ENCODE data around the gene INSRR.

INSRR gene

GRCh38 chr1:156854634-156855033 is 4.3 kb downstream of the INSRR start:
- H3K4me3 ChIP-seq (replicated peaks; ENCODE audit: low read depth, low read length): no peak overlapping the region
- H3K36me3 ChIP-seq (ENCODE audit: control insufficient read depth, insufficient read depth, low read length): no peaks in the 10 kb centered on the region
- no peak for DNase-seq (ENCODE audit: extremely low read depth, insufficient read length)
- H3K27me3 ChIP-seq (replicated peaks; ENCODE audit: control insufficient read depth, insufficient read depth, low read length): no peaks in the 10 kb centered on the region; the same call in 1 of the 2 replicates
- TF ChIP-seq CTCF (IDR thresholded peaks at IDR 0.05; ENCODE audit: insufficient read depth, low read length, poor library complexity, severe bottlenecking): no peak

GRCh38 chr1:156853761-156854160 is 5.2 kb downstream of the INSRR start:
- no peak for TF ChIP-seq CTCF (IDR thresholded peaks at IDR 0.05; ENCODE audit: insufficient read depth, low read length, poor library complexity, severe bottlenecking)
- no peak for DNase-seq (ENCODE audit: extremely low read depth, insufficient read length)
- Histone ChIP-seq H3K36me3 (ENCODE audit: control insufficient read depth, insufficient read depth, low read length) (no peaks in the 10 kb centered on the region), H3K27me3 (replicated peaks; ENCODE audit: control insufficient read depth, insufficient read depth, low read length) (no peaks in the 10 kb centered on the region; the same call in 1 of the 2 replicates), H3K4me3 (replicated peaks; ENCODE audit: low read depth, low read length) (no peak overlapping the region)

GRCh38 chr1:156852418-156852874 is 6.5 kb downstream of the INSRR start:
- no peak for DNase-seq (ENCODE audit: extremely low read depth, insufficient read length)
- TF ChIP-seq CTCF (IDR thresholded peaks at IDR 0.05; ENCODE audit: insufficient read depth, low read length, poor library complexity, severe bottlenecking): no peak
- no peaks in the 10 kb centered on the region for H3K36me3 ChIP-seq (ENCODE audit: control insufficient read depth, insufficient read depth, low read length)
- H3K4me3 ChIP-seq (replicated peaks; ENCODE audit: low read depth, low read length): no peak overlapping the region
- H3K27me3 ChIP-seq (replicated peaks; ENCODE audit: control insufficient read depth, insufficient read depth, low read length): no peaks in the 10 kb centered on the region; the same call in 1 of the 2 replicates

GRCh38 chr1:156851779-156852417 is 7.0 kb downstream of the INSRR start:
- H3K36me3 ChIP-seq (ENCODE audit: control insufficient read depth, insufficient read depth, low read length): no peaks in the 10 kb centered on the region
- no peak overlapping the region for H3K4me3 ChIP-seq (replicated peaks; ENCODE audit: low read depth, low read length)
- H3K27me3 ChIP-seq (replicated peaks; ENCODE audit: control insufficient read depth, insufficient read depth, low read length): no peaks in the 10 kb centered on the region; the same call in 1 of the 2 replicates
- TF ChIP-seq CTCF (IDR thresholded peaks at IDR 0.05; ENCODE audit: insufficient read depth, low read length, poor library complexity, severe bottlenecking): no peak
- no peak for DNase-seq (ENCODE audit: extremely low read depth, insufficient read length)

- H3K36me3 ChIP-seq (ENCODE audit: control insufficient read depth, insufficient read depth, low read length): no peaks in the 10 kb centered on the region
- DNase-seq (ENCODE audit: extremely low read depth, insufficient read length): no peak
- peaks cover 2% of the 10 kb centered on the region; the same call in 1 of the 2 replicates for H3K27me3 ChIP-seq (replicated peaks; ENCODE audit: control insufficient read depth, insufficient read depth, low read length)
- TF ChIP-seq CTCF (IDR thresholded peaks at IDR 0.05; ENCODE audit: insufficient read depth, low read length, poor library complexity, severe bottlenecking): no peak
- no peak overlapping the region for H3K4me3 ChIP-seq (replicated peaks; ENCODE audit: low read depth, low read length)
These were observed 9.8 kb downstream of the INSRR start for GRCh38 chr1:156849151-156849496.

Measured in GM06990 (cell line).